H1 (cell line): ENCODE results near the gene SLIT3. TPM values are rescaled to one million over a fixed set of nuclear protein-coding genes. Genes with fewer than 3 reads are reported as not detected.

Source experiments
- CTCF ChIA-PET: fragments of 300-600 bp; sonication (Branson Sonifier 250); formaldehyde crosslinking; loops from one replicate; lab custom pipeline; 2021; ENCODE audit not compliant: partially characterized antibody; lab: Charles Lee
- POLR2A ChIA-PET: fragments of 300-600 bp; sonication (Branson Sonifier 250); formaldehyde crosslinking; loops from one replicate; lab custom pipeline; 2021; ENCODE audit warnings: inconsistent platforms; ENCODE audit not compliant: partially characterized antibody; lab: Charles Lee
- DNase-seq, 2 experiments: peaks; one replicate each; pipeline versions ENCODE4 v3.0.0 to v3.0.0-alpha.2; 2010 to 2022; ENCODE audit warnings: low spot score in 2 of 2, low read depth in 1 of 2, mixed read lengths in 1 of 2
- FAIRE-seq: peaks from 2 replicates; lab custom pipeline; 2011; peaks lifted over from hg19 to GRCh38; lab: Jason Lieb, UNC
- H2AFZ ChIP-seq: 2 replicates; pipeline ENCODE4 v1.8.1; 2012; ENCODE audit warnings: low read length, inconsistent platforms
- H2AK5ac ChIP-seq: 2 replicates; pipeline ENCODE4 v1.6.1; 2013; ENCODE audit warnings: low read depth, low read length
- H2BK120ac ChIP-seq: replicated peaks from 2 replicates; pipeline ENCODE3; 2013; ENCODE audit warnings: low read depth, low read length, inconsistent platforms
- H2BK12ac ChIP-seq: 2 replicates; pipeline ENCODE4 v1.6.1; 2013; ENCODE audit warnings: low read depth, low read length
- H2BK15ac ChIP-seq: 2 replicates; pipeline ENCODE4 v1.6.1; 2013; ENCODE audit warnings: low read length
- H2BK20ac ChIP-seq: 2 replicates; pipeline ENCODE4 v1.6.1; 2013; ENCODE audit warnings: low read length
- H2BK5ac ChIP-seq: 2 replicates; pipeline ENCODE4 v1.6.1; 2013; ENCODE audit warnings: low read depth, low read length
- H3K14ac ChIP-seq: 2 replicates; pipeline ENCODE4 v1.6.1; 2013; ENCODE audit warnings: inconsistent platforms; ENCODE audit not compliant: insufficient read length
- H3K18ac ChIP-seq: 2 replicates; pipeline ENCODE4 v1.6.1; 2013; ENCODE audit warnings: low read length; ENCODE audit errors: extremely low read depth
- H3K23ac ChIP-seq: 2 replicates; pipeline ENCODE4 v1.6.1; 2013; ENCODE audit warnings: inconsistent platforms; ENCODE audit not compliant: insufficient read length
- H3K23me2 ChIP-seq: 2 replicates; pipeline ENCODE4 v1.6.1; 2013; ENCODE audit warnings: low read depth, low read length
- H3K27ac ChIP-seq: 2 replicates; pipeline ENCODE4 v1.6.1; 2011; ENCODE audit warnings: low read depth, low read length, inconsistent platforms
- H3K27me3 ChIP-seq, 4 experiments: replicated peaks in 1 of 4; 1 replicate in 1 of 4; 2 replicates in 3 of 4; pipeline versions ENCODE4 v1.6.1 to v1.8.1; 2011 to 2013; ENCODE audit warnings: low read length in 3 of 4, mild to moderate bottlenecking in 3 of 4, inconsistent platforms in 2 of 4, mixed read lengths in 2 of 4, moderate library complexity in 1 of 4; ENCODE audit not compliant: control insufficient read depth in 3 of 4, insufficient read depth in 3 of 4; ENCODE audit errors: extremely low read depth in 1 of 4
- H3K36me3 ChIP-seq, 4 experiments: 2 replicates each; pipeline versions ENCODE4 v1.6.1 to v1.8.1; 2011 to 2013; ENCODE audit warnings: mild to moderate bottlenecking in 4 of 4, low read length in 3 of 4, moderate library complexity in 2 of 4, control low read depth in 1 of 4, inconsistent platforms in 1 of 4; ENCODE audit not compliant: insufficient read depth in 4 of 4, control insufficient read depth in 2 of 4
- H3K4ac ChIP-seq: replicated peaks from 2 replicates; pipeline ENCODE3; 2013; ENCODE audit warnings: low read length, low read depth, mixed read lengths, inconsistent platforms; ENCODE audit not compliant: insufficient read length
- H3K4me1 ChIP-seq, 4 experiments: replicated peaks in 1 of 4; 1 replicate in 1 of 4; 2 replicates in 3 of 4; pipeline versions ENCODE4 v1.6.1 to v1.8.1; 2011 to 2013; ENCODE audit warnings: low read length in 3 of 4, inconsistent platforms in 2 of 4, mixed read lengths in 1 of 4; ENCODE audit not compliant: insufficient read depth in 4 of 4, control insufficient read depth in 3 of 4
- H3K4me2 ChIP-seq, 2 experiments: 2 replicates each; pipeline versions ENCODE4 v1.6.1 to v1.8.1; 2011 to 2013; ENCODE audit warnings: low read depth in 2 of 2, low read length in 2 of 2, control low read depth in 1 of 2, inconsistent platforms in 1 of 2, mild to moderate bottlenecking in 1 of 2; ENCODE audit not compliant: insufficient read depth in 1 of 2
- H3K4me3 ChIP-seq, 4 experiments: fragments of 200-600, 300-600 bp in 1 of 4; sonication (generic), shearing (Covaris generic), sonication (Bioruptor Twin) in 1 of 4; 2 replicates each; pipeline versions ENCODE4 v1.5.1 to v1.8.1; 2011 to 2016; ENCODE audit warnings: low read length in 4 of 4, low read depth in 3 of 4, control low read depth in 2 of 4, inconsistent platforms in 2 of 4, mild to moderate bottlenecking in 2 of 4, mixed read lengths in 1 of 4, moderate library complexity in 1 of 4; ENCODE audit not compliant: insufficient read depth in 2 of 4; ENCODE audit errors: extremely low read depth in 1 of 4
- H3K56ac ChIP-seq: replicated peaks from 2 replicates; pipeline ENCODE3; 2013; ENCODE audit warnings: low read depth, mild to moderate bottlenecking, mixed read lengths, low read length, inconsistent platforms; ENCODE audit not compliant: insufficient read length
- H3K79me1 ChIP-seq: 2 replicates; pipeline ENCODE4 v1.6.1; 2013; ENCODE audit warnings: low read depth, low read length, control low read depth
- H3K79me2 ChIP-seq, 2 experiments: 2 replicates each; pipeline versions ENCODE4 v1.6.1 to v1.8.1; 2012 to 2013; ENCODE audit warnings: low read length in 2 of 2, mild to moderate bottlenecking in 2 of 2, inconsistent platforms in 1 of 2; ENCODE audit not compliant: insufficient read depth in 2 of 2, control insufficient read depth in 1 of 2
- H3K9ac ChIP-seq, 4 experiments: replicated peaks in 1 of 4; 1 replicate in 1 of 4; 2 replicates in 3 of 4; pipeline versions ENCODE4 v1.6.1 to v1.8.1; 2011 to 2013; ENCODE audit warnings: low read depth in 3 of 4, low read length in 3 of 4, control low read depth in 2 of 4, mild to moderate bottlenecking in 2 of 4, moderate library complexity in 2 of 4, inconsistent platforms in 1 of 4; ENCODE audit errors: extremely low read depth in 1 of 4
- H3K9me3 ChIP-seq, 2 experiments: 2 replicates each; pipeline versions ENCODE4 v1.6.1 to v1.8.1; 2012 to 2013; ENCODE audit warnings: mild to moderate bottlenecking in 2 of 2, moderate library complexity in 2 of 2, control low read depth in 1 of 2, inconsistent platforms in 1 of 2, low read depth in 1 of 2, low read length in 1 of 2, mixed read lengths in 1 of 2; ENCODE audit not compliant: insufficient read depth in 2 of 2
- H4K20me1 ChIP-seq, 2 experiments: replicated peaks in 1 of 2; 2 replicates each; pipeline versions ENCODE3 to v1.8.1; 2011 to 2013; ENCODE audit warnings: inconsistent platforms in 2 of 2, low read length in 2 of 2, mild to moderate bottlenecking in 1 of 2; ENCODE audit not compliant: insufficient read depth in 2 of 2, control insufficient read depth in 1 of 2
- H4K5ac ChIP-seq: 2 replicates; pipeline ENCODE4 v1.6.1; 2013; ENCODE audit warnings: low read length, low read depth, mixed read lengths, inconsistent platforms; ENCODE audit not compliant: insufficient read length
- H4K8ac ChIP-seq: 2 replicates; pipeline ENCODE4 v1.8.0; 2013; ENCODE audit warnings: mild to moderate bottlenecking, moderate library complexity, low read length, inconsistent platforms; ENCODE audit not compliant: insufficient read depth; ENCODE audit errors: extremely low read depth
- H4K91ac ChIP-seq: replicated peaks from 2 replicates; pipeline ENCODE3; 2013; ENCODE audit warnings: low read length, mixed read lengths, inconsistent platforms; ENCODE audit not compliant: insufficient read length
- POLR2AphosphoS5 ChIP-seq: IDR thresholded peaks from 2 replicates; pipeline ENCODE4 v1.6.1; 2011; ENCODE audit warnings: low read depth, low read length
- TEAD4 ChIP-seq: IDR thresholded peaks from 2 replicates; pipeline ENCODE4 v1.6.1; 2012; ENCODE audit warnings: low read depth, low read length, inconsistent platforms, mixed read lengths
- WGBS, 2 experiments: shearing (Covaris generic) in 1 of 2; methylation state at CpG; one replicate each; pipeline versions ENCODE4 v1.1.6 to v1.1.7; 2013 to 2015; ENCODE audit warnings: low lambda C conversion rate in 2 of 2, mixed read lengths in 2 of 2, inconsistent platforms in 1 of 2, low coverage in 1 of 2, missing lambda C conversion rate in 1 of 2; ENCODE audit not compliant: insufficient replicate concordance in 2 of 2, insufficient coverage in 1 of 2, insufficient read length in 1 of 2; ENCODE audit errors: extremely low coverage in 1 of 2, missing lambda C conversion rate in 1 of 2; 5-methylcytosine and 5-hydroxymethylcytosine counted together
- polyA plus RNA-seq, 7 experiments: library from polyadenylated mRNA; depleted of rRNA in 3 of 7; stranded (reverse) in 5 of 7; unstranded in 2 of 7; fragments of >200 nt in 5 of 7; fragments of 200-250 nt in 2 of 7; gene quantifications; 1 replicate in 5 of 7; 2 replicates in 1 of 7; 4 replicates in 1 of 7; pipeline versions ENCODE4 v1.2.1 to v1.2.3, GENCODE V29; 2011 to 2013; ENCODE audit warnings: missing spikeins in 2 of 7, mixed read lengths in 2 of 7
- total RNA-seq: library from RNA; stranded (reverse); fragmentation: NEBNext Ultra II Directional; extraction: Animal tissue kit (Norgen Biotek cat#: 25700); gene quantifications from 2 replicates; pipeline ENCODE4 v1.2.1, GENCODE V29; 2021

SLIT3 gene
- total and polyA plus RNA-seq, 2 of the 8 experiments (the other 6 are each of a cell fraction or from before 2014, with no cell fraction given), result 1.1 to 1.2 TPM

DNA sequence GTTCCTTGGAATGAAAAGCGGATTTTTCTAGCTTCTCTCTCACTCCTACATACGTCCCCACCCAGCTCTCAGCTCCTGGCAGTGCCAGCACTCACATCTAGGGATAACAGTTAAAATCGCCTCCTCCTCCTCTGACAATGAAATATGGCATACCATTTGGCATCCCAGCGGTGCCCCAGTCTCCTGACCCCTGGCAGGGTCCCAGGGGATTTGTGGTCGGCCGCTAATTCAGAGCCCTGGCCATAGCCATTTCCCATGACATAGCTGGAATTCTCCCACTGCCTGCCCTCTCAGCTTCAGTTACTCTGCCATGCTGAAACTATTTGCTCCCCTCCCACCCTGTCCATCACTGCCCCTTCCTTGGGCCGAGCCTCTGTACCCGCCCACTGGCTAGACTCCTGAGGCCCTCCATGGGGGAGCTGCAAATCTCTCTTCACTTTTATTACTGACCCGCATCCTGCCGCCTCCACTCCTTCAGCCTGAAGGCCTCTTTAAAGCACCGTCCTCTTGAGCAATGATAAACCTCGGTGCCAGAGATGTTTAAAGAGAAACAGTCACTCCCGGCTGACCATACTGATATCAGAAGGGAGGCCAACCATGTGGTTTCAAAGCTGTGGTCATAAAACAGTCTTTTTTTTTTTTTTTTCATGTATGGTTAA, 139.8 kb downstream of the SLIT3 start:
- Histone ChIP-seq H3K4ac (no peak overlapping the region), H3K23ac (no peak overlapping the region), H4K91ac (no peak overlapping the region), H3K79me1 (no peaks in the 10 kb centered on the region), H2BK12ac (no peak overlapping the region), H2AFZ (no peak overlapping the region), H3K4me1 (peaks cover 0 to 10% (median 3%) of the 10 kb centered on the region in 4 experiments; a peak in 4 of 7 replicates), H3K36me3 (no peaks in the 10 kb centered on the region), H2BK20ac (no peak overlapping the region), H4K5ac (no peak overlapping the region), H2AK5ac (no peak overlapping the region), H2BK15ac (no peak overlapping the region), H2BK120ac (no peak overlapping the region), H3K4me2 (no peak overlapping the region), H4K8ac (no peak overlapping the region), H3K56ac (no peak overlapping the region), H3K9me3 (no peaks in the 10 kb centered on the region; a peak in 1 of 4 replicates), H3K18ac (no peak overlapping the region), H4K20me1 (no peaks in the 10 kb centered on the region), H3K4me3 (no peak overlapping the region), H3K23me2 (no peaks in the 10 kb centered on the region), H3K27ac (no peak overlapping the region), H3K14ac (no peak overlapping the region), H3K27me3 (no peaks in the 10 kb centered on the region), H3K9ac (no peak overlapping the region), H2BK5ac (no peak overlapping the region), H3K79me2 (no peaks in the 10 kb centered on the region)
- POLR2A ChIA-PET, result no interaction called here
- WGBS, 2 experiments, result 83% methylated on average over 13 of the region's 13 CpGs; no CpG with 5 or more reads in 1 of the 2 experiments
- FAIRE-seq (no peak), DNase-seq (no peak)
- CTCF ChIA-PET, result interaction anchor here (0.6 to 3.3 kb wide), 24 partner anchors 9 to 174 kb away, joined by 3 to 36 read pairs (median 3); partner anchors contain the start of gene SLIT3
- TF ChIP-seq POLR2AphosphoS5 (no peak), TEAD4 (0 out of 2 replicates have a peak, but pooled peaks have one; percentile 39)
